ENCODE data around the gene IREB2.

The IREB2 gene

DNA sequence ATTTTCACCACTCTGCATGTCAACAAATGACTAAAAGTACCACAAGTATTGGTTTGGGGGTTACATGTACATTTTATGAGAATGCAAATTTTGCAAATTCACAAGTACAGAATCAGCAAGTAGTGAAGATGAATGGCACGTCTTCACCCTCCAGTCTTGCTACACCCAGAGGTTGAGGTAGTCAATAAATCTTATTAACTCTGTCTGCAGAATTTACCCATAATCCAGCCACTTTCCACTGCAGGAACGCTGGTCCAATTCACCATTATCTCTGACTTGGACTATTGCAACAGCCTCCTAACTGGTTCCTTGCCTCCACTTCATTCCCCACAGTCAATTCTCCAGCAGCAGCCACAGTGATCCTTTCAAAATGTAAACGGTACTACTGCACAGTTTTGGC lies 112.8 kb downstream of the IREB2 start:
- DNase-seq (ENCODE audit: low spot score), result no peak

Data from CD4-positive, alpha-beta T cell treated with Interleukin-2 at 100 ng/mL for 4 hours (primary cell).